Neural crest cell (in vitro differentiated cells): Measurements from ENCODE around the gene PIK3C2G. TPM values are rescaled to one million over a fixed set of nuclear protein-coding genes. Genes with fewer than 3 reads are reported as not detected.

Experiments used
- DNase-seq: peaks from one replicate; pipeline ENCODE4 v3.0.0; 2021; ENCODE audit warnings: low read depth, mixed read lengths, low spot score
- H3K27ac Mint-ChIP-seq: one replicate; pipeline ENCODE4 v1.8.0; 2021; ENCODE audit warnings: mild to moderate bottlenecking, mixed read lengths; ENCODE audit not compliant: unreplicated experiment
- H3K27me3 Mint-ChIP-seq: 2 replicates; pipeline ENCODE4 v1.8.0; 2021; ENCODE audit warnings: low read depth, mild to moderate bottlenecking, mixed read lengths
- H3K36me3 Mint-ChIP-seq: 2 replicates; pipeline ENCODE4 v1.8.0; 2021; ENCODE audit warnings: low read depth, mild to moderate bottlenecking, mixed read lengths
- H3K4me1 Mint-ChIP-seq: 2 replicates; pipeline ENCODE4 v1.8.0; 2021; ENCODE audit warnings: mixed read lengths
- H3K4me3 Mint-ChIP-seq: one replicate; pipeline ENCODE4 v1.8.0; 2021; ENCODE audit warnings: mild to moderate bottlenecking, mixed read lengths
- H3K9me3 Mint-ChIP-seq: 2 replicates; pipeline ENCODE4 v1.8.0; 2021; ENCODE audit warnings: mixed read lengths
- total RNA-seq: library from RNA; stranded (reverse); gene quantifications from 2 replicates; pipeline ENCODE4 v1.2.1, GENCODE V29; 2021
- TF ChIP-seq, protein P1 (sequence below): fragments of 200-600 bp; sonication (generic); conservative IDR thresholded peaks from 2 replicates; pipeline ENCODE4 v1.5.0; 2021; ENCODE audit warnings: antibody characterized with exemption, mild to moderate bottlenecking

The PIK3C2G gene
- total RNA-seq, 1 donor from 2014 or later: not detected

DNA sequence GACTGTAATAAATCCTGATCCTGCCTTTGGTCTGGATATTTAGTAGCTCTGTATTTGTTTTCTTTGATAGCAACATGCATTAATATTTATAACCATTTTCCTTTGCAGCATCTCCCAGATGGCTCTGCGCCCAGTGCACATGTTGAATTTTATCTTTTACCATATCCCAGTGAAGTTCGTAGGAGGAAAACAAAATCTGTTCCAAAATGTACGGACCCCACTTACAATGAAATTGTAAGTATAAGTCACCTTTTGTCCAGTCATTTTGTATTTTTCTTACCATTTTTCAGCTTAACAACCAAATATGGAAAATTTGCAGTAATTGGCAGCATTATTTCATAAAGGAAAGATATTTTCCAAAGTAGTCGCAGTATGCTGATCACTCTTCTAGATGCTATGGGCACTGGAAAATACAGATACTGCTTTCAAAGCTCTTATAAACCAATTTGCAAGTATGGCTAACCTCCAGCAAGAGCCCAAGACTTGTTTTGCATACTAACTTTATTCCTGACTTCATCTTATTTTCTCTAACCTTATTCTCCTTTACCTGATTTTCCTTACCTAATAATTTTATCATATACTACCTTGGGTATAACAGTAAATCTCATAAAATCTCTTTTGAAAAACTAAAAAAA lies 379.1 kb downstream of the PIK3C2G start:
- H3K9me3 Mint-ChIP-seq: no peaks in the 10 kb centered on the region
- no peak overlapping the region for H3K27ac Mint-ChIP-seq
- H3K36me3 Mint-ChIP-seq: no peaks in the 10 kb centered on the region
- no peak overlapping the region for H3K4me3 Mint-ChIP-seq
- DNase-seq: no peak
- no peaks in the 10 kb centered on the region for H3K27me3 Mint-ChIP-seq
- TF ChIP-seq, protein P1, sequence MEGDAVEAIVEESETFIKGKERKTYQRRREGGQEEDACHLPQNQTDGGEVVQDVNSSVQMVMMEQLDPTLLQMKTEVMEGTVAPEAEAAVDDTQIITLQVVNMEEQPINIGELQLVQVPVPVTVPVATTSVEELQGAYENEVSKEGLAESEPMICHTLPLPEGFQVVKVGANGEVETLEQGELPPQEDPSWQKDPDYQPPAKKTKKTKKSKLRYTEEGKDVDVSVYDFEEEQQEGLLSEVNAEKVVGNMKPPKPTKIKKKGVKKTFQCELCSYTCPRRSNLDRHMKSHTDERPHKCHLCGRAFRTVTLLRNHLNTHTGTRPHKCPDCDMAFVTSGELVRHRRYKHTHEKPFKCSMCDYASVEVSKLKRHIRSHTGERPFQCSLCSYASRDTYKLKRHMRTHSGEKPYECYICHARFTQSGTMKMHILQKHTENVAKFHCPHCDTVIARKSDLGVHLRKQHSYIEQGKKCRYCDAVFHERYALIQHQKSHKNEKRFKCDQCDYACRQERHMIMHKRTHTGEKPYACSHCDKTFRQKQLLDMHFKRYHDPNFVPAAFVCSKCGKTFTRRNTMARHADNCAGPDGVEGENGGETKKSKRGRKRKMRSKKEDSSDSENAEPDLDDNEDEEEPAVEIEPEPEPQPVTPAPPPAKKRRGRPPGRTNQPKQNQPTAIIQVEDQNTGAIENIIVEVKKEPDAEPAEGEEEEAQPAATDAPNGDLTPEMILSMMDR: no peak
- peaks cover 12% of the 10 kb centered on the region for H3K4me1 Mint-ChIP-seq

DNA sequence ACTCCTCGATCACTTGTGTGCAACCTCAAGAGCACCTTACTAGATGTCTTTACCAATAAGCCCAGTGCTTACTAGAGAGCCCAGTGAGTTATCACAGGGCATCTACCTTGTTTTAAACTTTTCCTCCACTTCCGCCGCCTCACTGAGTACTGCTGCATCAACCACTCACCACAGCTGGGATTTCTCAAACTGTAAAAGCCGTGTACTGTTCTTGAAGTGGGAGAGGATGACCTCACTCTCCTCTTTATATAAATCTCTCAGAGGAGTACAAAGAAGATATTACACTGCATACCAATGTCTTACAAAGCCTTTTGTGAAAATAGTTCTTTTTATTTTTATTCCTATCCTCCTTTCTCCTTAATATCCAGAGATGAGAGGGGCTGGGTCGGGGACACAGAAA lies 382.4 kb downstream of the PIK3C2G start:
- H3K27ac Mint-ChIP-seq: no peak overlapping the region
- H3K4me1 Mint-ChIP-seq: peaks cover 15% of the 10 kb centered on the region
- TF ChIP-seq, protein P1: no peak
- H3K27me3 Mint-ChIP-seq: no peaks in the 10 kb centered on the region
- no peak overlapping the region for H3K4me3 Mint-ChIP-seq
- H3K9me3 Mint-ChIP-seq: no peaks in the 10 kb centered on the region
- DNase-seq: no peak
- H3K36me3 Mint-ChIP-seq: no peaks in the 10 kb centered on the region

DNA sequence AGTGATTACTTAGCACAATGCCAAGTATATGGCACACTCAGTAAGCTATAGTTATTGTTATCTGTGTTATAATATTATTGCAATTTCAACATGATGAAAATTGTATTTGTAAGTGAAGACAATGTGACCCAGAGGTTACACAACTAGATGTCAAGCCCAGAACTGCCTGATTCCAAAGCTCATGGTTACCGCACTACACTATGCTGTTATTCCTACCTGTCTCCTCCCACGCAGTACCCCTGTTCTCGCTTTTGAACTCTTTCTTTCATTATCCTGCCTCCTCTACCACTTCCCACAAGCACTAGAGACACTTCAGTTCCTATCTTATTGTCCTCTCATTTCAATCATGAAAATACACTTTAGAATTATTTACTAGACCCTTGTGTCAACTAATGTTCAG lies 383.2 kb downstream of the PIK3C2G start:
- TF ChIP-seq, protein P1: no peak
- Mint-ChIP-seq H3K36me3 (no peaks in the 10 kb centered on the region), H3K27me3 (no peaks in the 10 kb centered on the region), H3K27ac (no peak overlapping the region), H3K9me3 (no peaks in the 10 kb centered on the region), H3K4me3 (no peak overlapping the region), H3K4me1 (peaks cover 15% of the 10 kb centered on the region)
- DNase-seq: no peak

DNA sequence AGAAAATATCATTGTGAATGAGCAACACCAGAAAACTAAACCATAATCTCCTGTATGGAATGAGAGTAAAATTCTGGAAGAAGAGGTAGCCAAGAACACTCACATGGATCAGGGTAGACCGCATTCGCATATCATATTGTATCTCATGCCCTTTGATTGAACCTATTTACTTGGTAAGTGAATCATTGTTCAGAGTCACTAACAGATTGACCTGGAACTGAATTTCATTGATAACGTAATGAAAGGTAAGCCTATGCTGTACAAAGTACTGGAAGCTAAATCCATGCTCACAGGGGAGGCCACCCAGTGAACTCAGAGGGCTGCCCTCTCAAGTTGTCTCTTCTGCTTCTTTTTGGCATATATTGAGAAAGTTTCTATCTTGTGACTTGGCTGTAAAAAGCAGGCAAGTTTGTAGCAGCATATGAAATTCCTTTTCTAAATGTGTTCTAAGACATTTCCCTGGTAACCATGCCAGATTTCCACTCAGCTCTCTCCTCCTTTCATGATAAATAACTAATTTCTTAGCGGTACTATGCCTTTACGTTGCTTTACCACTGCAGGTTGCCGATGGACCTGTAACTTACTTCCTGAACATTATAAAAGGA lies 385.1 kb downstream of the PIK3C2G start:
- no peak for DNase-seq
- Mint-ChIP-seq H3K9me3 (no peaks in the 10 kb centered on the region), H3K36me3 (no peaks in the 10 kb centered on the region), H3K27me3 (no peaks in the 10 kb centered on the region), H3K4me3 (no peak overlapping the region), H3K4me1 (peaks cover 10% of the 10 kb centered on the region), H3K27ac (no peak overlapping the region)
- TF ChIP-seq, protein P1: no peak

DNA sequence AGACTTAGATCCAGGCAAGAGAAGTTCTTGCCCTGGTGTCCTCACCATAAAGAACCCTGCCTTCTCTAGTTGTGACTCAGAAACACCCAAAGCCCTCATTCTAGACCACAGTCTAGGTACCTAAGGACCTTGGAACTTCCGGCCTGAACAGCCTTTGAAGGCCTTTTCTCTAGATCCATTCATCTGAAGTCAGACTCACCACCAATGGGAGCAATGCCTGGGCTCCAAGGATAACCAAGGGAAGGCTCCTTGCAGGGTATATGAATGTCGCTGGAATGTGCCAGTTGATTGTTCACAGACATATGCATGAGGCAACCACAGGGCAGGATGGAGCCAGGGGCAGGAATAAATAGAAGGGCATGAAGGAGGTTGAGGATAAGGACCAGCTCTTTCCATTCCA lies 390.2 kb downstream of the PIK3C2G start:
- H3K36me3 Mint-ChIP-seq: no peaks in the 10 kb centered on the region
- H3K27ac Mint-ChIP-seq: no peak overlapping the region
- H3K9me3 Mint-ChIP-seq: no peaks in the 10 kb centered on the region
- DNase-seq: no peak
- H3K4me1 Mint-ChIP-seq: peaks cover 3% of the 10 kb centered on the region
- H3K4me3 Mint-ChIP-seq: no peak overlapping the region
- no peaks in the 10 kb centered on the region for H3K27me3 Mint-ChIP-seq
- TF ChIP-seq, protein P1: no peak
